Panc1 (cell line): ENCODE data around the gene ARHGAP18.

ENCODE experiments used
- CTCF ChIP-seq: fragments of 450-650 bp; IDR thresholded peaks from 2 replicates; pipeline ENCODE4 v1.5.1; 2017; ENCODE audit warnings: mild to moderate bottlenecking
- POLR2AphosphoS5 ChIP-seq: IDR thresholded peaks from 2 replicates; pipeline ENCODE4 v1.6.1; 2012; ENCODE audit warnings: mild to moderate bottlenecking, low read depth, low read length, moderate library complexity
- REST ChIP-seq, 2 experiments: IDR thresholded peaks; 2 replicates each; pipeline ENCODE4 v1.6.1; 2011 to 2012; ENCODE audit warnings: low read depth in 2 of 2, control low read depth in 1 of 2, low read length in 1 of 2, mild to moderate bottlenecking in 1 of 2, moderate library complexity in 1 of 2; ENCODE audit not compliant: insufficient read depth in 1 of 2
- SIN3A ChIP-seq: IDR thresholded peaks from 2 replicates; pipeline ENCODE4 v1.6.1; 2012; ENCODE audit warnings: low read depth, mild to moderate bottlenecking, low read length, moderate library complexity, borderline replicate concordance; ENCODE audit not compliant: insufficient read depth

GRCh38 chr6:129565811-129566210 lies 144.2 kb downstream of the ARHGAP18 start:
- TF ChIP-seq CTCF = no peak
- no peak for TF ChIP-seq POLR2AphosphoS5
- TF ChIP-seq REST (IDR thresholded peaks at IDR 0.05; ENCODE audit: insufficient read depth in 1 of 2, low read depth in 2 of 2, low read length in 1 of 2) = no peak
- TF ChIP-seq SIN3A = no peak
